Ovary (tissue), 3 donors: Measurements from ENCODE around the gene MMS22L.

Source experiments
- CTCF ChIP-seq, 3 donors: fragments of 450-650 bp in 2 of 3; fragments of 200-600 bp in 1 of 3; IDR thresholded peaks; one replicate each; pipeline versions ENCODE4 v1.5.1 to v1.8.0; 2016 to 2022; ENCODE audit warnings: antibody characterized with exemption in 3 of 3, mild to moderate bottlenecking in 1 of 3
- EP300 ChIP-seq: sonication (generic); formaldehyde crosslinking; IDR thresholded peaks from one replicate; pipeline ENCODE4 v1.6.1; 2017; ENCODE audit warnings: antibody characterized with exemption
- POLR2A ChIP-seq: fragments of 450-650 bp; IDR thresholded peaks from one replicate; pipeline ENCODE4 v1.6.1; 2017; ENCODE audit warnings: antibody characterized with exemption, mild to moderate bottlenecking, moderate library complexity
- donor health status: DM: no; HTN: no; CAD: no.

GRCh38 chr6:97123112-97123511, 159.9 kb downstream of the MMS22L start:
- no peak for TF ChIP-seq CTCF (IDR thresholded peaks at IDR 0.05)
- TF ChIP-seq POLR2A, result no peak
- no peak for TF ChIP-seq EP300
